AG09319 (cell line): Measurements from ENCODE around the gene ARHGAP25.

Experiments used
- DNase-seq: peaks from one replicate; pipeline ENCODE4 v3.0.0-alpha.2; 2010; ENCODE audit warnings: low read depth; ENCODE audit errors: extremely low read depth
- CTCF ChIP-seq: IDR thresholded peaks from 2 replicates; pipeline ENCODE4 v1.5.1; 2011; ENCODE audit warnings: low read depth, mild to moderate bottlenecking, inconsistent platforms, low read length, moderate library complexity

The ARHGAP25 gene

GRCh38 chr2:68734688-68735525, at the start of gene ARHGAP25:
Gene ARHGAP25 (plus strand): TSS chr2:68734811. CDS start chr2:68735200, 389 bp downstream.
- no peak for TF ChIP-seq CTCF
- no peak for DNase-seq

GRCh38 chr2:68686178-68686577, 48.4 kb upstream of the ARHGAP25 start:
- no peak for DNase-seq
- TF ChIP-seq CTCF = no peak

- no peak for DNase-seq
- no peak for TF ChIP-seq CTCF
Measured at GRCh38 chr2:68687018-68687417, 47.6 kb upstream of the ARHGAP25 start.

GRCh38 chr2:68689553-68690537, 44.8 kb upstream of the ARHGAP25 start:
- TF ChIP-seq CTCF = no peak
- no peak for DNase-seq

- TF ChIP-seq CTCF = no peak
- no peak for DNase-seq
Measured at GRCh38 chr2:68690851-68691250, 43.8 kb upstream of the ARHGAP25 start.

GRCh38 chr2:68692511-68692910, 42.1 kb upstream of the ARHGAP25 start:
- no peak for DNase-seq
- TF ChIP-seq CTCF = no peak
